ENCODE measurements around the gene SLC4A4.

The SLC4A4 gene

DNA sequence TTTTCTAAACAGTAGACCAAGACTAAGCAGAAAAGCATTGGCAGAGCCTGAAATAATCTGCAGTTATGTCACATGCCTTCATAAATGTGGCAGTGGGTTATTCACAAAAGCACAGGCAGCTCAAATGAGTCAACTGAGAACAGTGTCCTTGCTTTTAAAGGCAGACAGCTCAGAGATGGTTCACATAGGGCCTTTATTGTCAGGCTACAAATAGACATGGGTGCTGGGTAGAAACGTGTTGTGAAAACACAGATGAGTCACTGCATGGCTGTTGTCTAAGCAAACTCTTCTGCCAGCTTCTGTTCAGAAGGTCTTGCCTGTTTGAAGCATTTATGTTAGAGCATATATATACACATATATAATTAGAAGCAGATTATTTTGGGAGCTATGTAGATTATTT, 118.0 kb downstream of the SLC4A4 start:
- no peak overlapping the region for H3K4me3 ChIP-seq (ENCODE audit: low read depth, low read length)
- TF ChIP-seq, protein P1, sequence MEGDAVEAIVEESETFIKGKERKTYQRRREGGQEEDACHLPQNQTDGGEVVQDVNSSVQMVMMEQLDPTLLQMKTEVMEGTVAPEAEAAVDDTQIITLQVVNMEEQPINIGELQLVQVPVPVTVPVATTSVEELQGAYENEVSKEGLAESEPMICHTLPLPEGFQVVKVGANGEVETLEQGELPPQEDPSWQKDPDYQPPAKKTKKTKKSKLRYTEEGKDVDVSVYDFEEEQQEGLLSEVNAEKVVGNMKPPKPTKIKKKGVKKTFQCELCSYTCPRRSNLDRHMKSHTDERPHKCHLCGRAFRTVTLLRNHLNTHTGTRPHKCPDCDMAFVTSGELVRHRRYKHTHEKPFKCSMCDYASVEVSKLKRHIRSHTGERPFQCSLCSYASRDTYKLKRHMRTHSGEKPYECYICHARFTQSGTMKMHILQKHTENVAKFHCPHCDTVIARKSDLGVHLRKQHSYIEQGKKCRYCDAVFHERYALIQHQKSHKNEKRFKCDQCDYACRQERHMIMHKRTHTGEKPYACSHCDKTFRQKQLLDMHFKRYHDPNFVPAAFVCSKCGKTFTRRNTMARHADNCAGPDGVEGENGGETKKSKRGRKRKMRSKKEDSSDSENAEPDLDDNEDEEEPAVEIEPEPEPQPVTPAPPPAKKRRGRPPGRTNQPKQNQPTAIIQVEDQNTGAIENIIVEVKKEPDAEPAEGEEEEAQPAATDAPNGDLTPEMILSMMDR (IDR thresholded peaks at IDR 0.05; ENCODE audit: low read depth, low read length, missing control alignments) = no peak
- DNase-seq (ENCODE audit: low read depth) = no peak

DNA sequence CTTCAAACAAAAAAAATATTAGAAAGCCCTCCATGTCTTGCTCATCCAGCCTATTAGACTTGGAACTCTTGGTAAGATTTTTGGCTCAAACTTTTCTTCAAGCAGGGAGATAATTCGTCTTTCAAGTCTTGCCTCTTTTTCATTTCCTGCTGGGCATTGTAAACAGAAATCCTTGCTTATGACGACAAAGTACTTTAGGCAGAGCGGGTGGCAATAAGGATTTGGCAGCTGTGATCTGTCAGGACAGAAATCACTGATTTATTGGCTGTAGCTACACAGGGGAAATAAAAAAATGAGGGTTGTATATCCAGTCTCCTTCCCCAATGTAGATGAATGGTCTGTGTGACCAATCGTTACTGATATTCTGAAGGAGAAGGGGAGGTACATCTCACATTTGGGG, 121.6 kb downstream of the SLC4A4 start:
- no peak for DNase-seq (ENCODE audit: low read depth)
- TF ChIP-seq, protein P1 (IDR thresholded peaks at IDR 0.05; ENCODE audit: low read depth, low read length, missing control alignments) = no peak
- H3K4me3 ChIP-seq (ENCODE audit: low read depth, low read length) = no peak overlapping the region

DNA sequence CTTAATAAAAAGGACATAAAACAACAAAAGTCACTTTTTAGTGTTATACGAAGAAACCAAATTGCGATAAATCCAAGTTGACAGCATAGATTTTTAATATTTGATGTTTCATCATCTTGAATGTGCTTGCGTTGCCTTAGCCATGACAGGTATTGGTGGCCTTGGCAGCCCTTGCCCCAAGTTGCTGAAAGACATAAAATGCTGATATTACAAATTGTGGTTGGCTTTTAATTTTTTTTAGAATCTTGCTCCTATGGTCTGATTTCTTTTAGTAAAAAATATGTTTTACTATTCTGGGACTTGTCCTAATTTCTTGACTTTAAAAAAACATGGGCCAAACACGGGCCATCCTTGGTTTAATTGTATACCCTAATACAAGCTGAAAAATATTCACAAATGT, 122.6 kb downstream of the SLC4A4 start:
- no peak overlapping the region for H3K4me3 ChIP-seq (ENCODE audit: low read depth, low read length)
- DNase-seq (ENCODE audit: low read depth) = no peak
- TF ChIP-seq, protein P1 (IDR thresholded peaks at IDR 0.05; ENCODE audit: low read depth, low read length, missing control alignments) = no peak

DNA sequence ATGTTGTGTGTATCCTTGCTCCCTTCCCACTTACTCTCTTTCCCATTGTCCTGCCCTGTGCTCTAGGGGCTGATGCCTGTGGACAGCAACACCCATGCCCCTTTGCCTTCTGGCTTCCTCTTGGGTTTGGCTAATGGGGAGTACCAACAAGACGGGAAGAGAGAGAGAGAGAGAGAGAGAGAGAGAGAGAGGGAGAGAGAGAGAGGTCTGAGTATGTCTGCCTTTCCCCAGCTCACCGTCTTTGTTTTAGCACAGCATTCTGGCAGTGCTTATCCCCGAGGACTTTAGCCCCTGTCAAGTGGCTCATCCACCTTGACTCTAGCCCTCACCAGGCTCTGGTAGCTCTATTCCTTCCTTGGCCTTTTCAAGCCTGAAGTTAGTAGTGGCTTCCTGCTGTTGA, 128.0 kb downstream of the SLC4A4 start:
- no peak overlapping the region for H3K4me3 ChIP-seq (ENCODE audit: low read depth, low read length)
- no peak for DNase-seq (ENCODE audit: low read depth)
- TF ChIP-seq, protein P1 (IDR thresholded peaks at IDR 0.05; ENCODE audit: low read depth, low read length, missing control alignments) = no peak

DNA sequence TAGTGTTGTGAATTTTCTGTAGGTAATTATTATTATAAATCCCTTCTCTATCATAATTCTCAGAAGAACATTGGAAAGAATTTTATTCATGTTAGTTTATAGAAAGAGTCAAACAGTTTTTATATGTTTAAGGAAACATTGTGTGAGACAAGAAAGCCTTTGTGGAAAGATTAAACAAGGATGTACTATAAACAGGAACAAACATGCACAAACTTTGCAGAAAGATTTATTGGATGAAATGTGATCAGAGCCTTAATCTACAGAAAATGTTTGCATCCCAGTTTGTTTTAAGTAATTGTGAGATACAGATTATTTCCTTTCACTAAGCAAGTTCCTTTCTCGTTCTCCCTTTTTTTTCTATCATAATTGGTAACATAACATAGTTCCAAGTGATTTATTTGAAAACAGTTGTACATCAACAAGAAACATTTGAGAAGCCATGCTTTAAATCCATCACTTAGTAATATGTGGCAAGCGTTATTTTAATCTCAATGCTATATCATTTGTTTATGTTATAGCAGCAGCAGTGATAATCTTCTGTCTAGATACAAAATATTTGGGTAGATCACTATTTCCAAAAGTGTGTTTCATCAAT, 129.4 kb downstream of the SLC4A4 start:
- no peak for DNase-seq (ENCODE audit: low read depth)
- TF ChIP-seq, protein P1 (IDR thresholded peaks at IDR 0.05; ENCODE audit: low read depth, low read length, missing control alignments) = no peak
- no peak overlapping the region for H3K4me3 ChIP-seq (ENCODE audit: low read depth, low read length)

DNA sequence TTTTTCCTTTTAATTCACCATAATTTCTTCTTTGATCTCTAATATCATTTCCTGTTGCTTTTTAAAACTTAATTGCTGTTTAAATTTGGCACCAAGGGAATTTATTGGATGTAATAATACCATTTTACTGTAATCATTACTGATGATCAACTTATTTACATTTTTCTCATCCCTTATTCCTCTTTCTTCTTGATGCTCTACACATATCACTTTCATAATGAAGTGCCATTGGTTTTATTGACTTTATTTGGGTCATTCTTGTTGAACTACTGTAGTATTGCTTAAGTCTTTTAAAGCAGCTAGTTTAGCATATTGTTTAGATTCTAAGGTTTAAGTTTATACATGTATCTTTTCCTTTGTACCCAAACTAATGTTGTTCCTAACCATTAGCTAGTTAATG, 130.7 kb downstream of the SLC4A4 start:
- DNase-seq (ENCODE audit: low read depth) = no peak
- TF ChIP-seq, protein P1 (IDR thresholded peaks at IDR 0.05; ENCODE audit: low read depth, low read length, missing control alignments) = no peak
- no peak overlapping the region for H3K4me3 ChIP-seq (ENCODE audit: low read depth, low read length)

DNA sequence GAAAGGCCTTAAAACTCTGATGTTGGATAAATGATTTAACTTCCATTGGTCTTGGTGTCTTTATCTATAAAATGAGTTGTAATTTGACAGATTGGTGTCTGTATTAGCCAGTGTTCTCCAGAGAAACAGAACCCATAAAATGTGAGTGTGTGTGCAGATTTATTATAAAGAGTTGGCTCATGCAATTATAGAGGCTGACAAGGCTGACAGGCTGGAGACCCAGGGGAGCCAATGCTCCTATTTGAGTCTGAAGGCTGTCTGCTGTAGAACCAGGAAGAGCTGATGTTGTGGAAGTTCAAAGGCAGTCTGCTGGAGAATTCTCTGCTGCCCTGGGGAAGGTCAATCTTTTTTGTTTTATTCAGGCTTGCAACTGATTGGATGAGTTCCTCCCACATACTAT, 131.7 kb downstream of the SLC4A4 start:
- no peak overlapping the region for H3K4me3 ChIP-seq (ENCODE audit: low read depth, low read length)
- TF ChIP-seq, protein P1 (IDR thresholded peaks at IDR 0.05; ENCODE audit: low read depth, low read length, missing control alignments) = no peak
- DNase-seq (ENCODE audit: low read depth) = no peak
